ENCODE measurements around the gene BIRC6. TPM values are rescaled to one million over a fixed set of nuclear protein-coding genes. Genes with fewer than 3 reads are reported as not detected.

Gene BIRC6
- total and polyA plus RNA-seq, 11 donors: 11.0 to 68.0 (median 51.9) TPM

DNA sequence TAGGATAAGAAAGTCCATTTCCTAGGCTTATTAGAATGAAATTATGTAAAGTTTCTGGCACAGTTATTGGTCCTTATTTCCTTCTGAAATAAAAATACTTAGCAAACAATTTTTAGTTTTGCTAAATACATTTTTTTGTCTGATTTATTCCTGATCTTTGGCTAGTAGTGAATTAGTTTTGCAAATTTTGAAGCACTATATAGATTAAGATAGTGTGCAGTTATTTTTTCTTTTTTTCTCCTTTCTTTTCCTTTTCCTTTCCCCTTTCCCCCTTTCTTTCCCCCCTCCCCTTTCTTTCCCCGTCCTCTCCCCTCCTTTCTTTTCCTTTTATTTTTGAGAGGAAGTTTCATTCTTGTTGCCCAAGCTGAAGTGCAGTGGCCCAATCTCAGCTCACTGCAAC lies 59.7 kb downstream of the BIRC6 start:
- H3K27me3 ChIP-seq: no peaks in the 10 kb centered on the region
- intact Hi-C loops (cut with DNase I): no loop called here
- WGBS, 4 donors: 64 to 76% (median 72%) methylated on average over 1 of the region's 1 CpG
- no peak for TF ChIP-seq POLR2A (IDR thresholded peaks at IDR 0.05)
- TF ChIP-seq, protein P1, sequence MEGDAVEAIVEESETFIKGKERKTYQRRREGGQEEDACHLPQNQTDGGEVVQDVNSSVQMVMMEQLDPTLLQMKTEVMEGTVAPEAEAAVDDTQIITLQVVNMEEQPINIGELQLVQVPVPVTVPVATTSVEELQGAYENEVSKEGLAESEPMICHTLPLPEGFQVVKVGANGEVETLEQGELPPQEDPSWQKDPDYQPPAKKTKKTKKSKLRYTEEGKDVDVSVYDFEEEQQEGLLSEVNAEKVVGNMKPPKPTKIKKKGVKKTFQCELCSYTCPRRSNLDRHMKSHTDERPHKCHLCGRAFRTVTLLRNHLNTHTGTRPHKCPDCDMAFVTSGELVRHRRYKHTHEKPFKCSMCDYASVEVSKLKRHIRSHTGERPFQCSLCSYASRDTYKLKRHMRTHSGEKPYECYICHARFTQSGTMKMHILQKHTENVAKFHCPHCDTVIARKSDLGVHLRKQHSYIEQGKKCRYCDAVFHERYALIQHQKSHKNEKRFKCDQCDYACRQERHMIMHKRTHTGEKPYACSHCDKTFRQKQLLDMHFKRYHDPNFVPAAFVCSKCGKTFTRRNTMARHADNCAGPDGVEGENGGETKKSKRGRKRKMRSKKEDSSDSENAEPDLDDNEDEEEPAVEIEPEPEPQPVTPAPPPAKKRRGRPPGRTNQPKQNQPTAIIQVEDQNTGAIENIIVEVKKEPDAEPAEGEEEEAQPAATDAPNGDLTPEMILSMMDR (IDR thresholded peaks at IDR 0.05): no peak
- ATAC-seq (no peak), DNase-seq (no peak)
- H3K27ac ChIP-seq: no peak overlapping the region
- H3K4me1 ChIP-seq: peaks cover 0 to 6% (median 0%) of the 10 kb centered on the region in 12 donors
- H3K9me3 ChIP-seq: no peaks in the 10 kb centered on the region
- peaks cover 0 to 56% (median 44%) of the 10 kb centered on the region in 9 donors for H3K36me3 ChIP-seq
- no peak overlapping the region for H3K4me3 ChIP-seq

DNA sequence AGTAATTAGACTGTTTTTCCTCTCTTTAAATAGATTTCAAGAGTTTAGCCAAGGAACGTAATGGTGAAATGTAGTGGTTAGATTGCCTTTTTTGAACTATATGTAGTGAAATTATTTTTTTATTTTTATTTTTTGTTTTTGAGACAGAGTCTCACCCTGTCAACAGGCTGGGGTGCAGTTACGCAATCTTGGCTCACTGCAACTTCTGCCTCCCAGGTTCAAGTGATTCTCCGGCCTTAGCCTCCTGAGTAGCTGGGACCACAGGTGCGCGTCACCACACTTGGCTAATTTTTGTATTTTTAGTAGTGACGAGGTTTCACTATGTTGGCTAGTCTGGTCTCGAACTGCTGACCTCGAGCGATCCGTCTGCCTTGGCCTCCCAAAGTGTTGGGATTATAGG lies 60.8 kb downstream of the BIRC6 start:
- H3K4me1 ChIP-seq: peaks cover 0 to 16% (median under 1%) of the 10 kb centered on the region in 12 donors
- H3K36me3 ChIP-seq: peaks cover 0 to 50% (median 38%) of the 10 kb centered on the region in 9 donors
- ATAC-seq: no peak
- no peaks in the 10 kb centered on the region for H3K9me3 ChIP-seq
- no peak for DNase-seq
- no peak overlapping the region for H3K27ac ChIP-seq
- TF ChIP-seq, protein P1 (IDR thresholded peaks at IDR 0.05): no peak
- TF ChIP-seq POLR2A (IDR thresholded peaks at IDR 0.05): no peak
- WGBS, 4 donors: 96 to 98% (median 98%) methylated on average over 10 of the region's 10 CpGs
- no peaks in the 10 kb centered on the region for H3K27me3 ChIP-seq
- H3K4me3 ChIP-seq: no peak overlapping the region
- intact Hi-C loops (cut with DNase I): no loop called here

DNA sequence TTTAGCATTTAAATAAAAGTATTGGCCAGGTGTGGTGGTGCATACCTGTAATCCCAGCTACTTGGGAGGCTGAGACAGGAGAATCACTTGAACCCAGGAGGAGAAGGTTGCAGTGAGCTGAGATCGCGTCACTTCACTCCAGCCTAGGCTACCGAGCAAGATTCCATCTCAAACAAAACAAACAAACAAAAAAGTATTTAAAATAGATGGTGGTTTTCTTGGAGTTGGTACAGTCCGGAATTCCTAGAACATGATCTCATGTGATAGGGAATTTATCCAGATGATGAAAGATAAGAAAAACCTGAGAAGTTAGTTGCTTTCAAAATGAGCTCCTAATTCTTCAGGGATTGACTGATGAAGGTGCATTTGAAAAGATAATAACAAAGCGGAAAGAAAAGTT lies 62.0 kb downstream of the BIRC6 start:
- TF ChIP-seq POLR2A (IDR thresholded peaks at IDR 0.05): no peak
- TF ChIP-seq, protein P1 (IDR thresholded peaks at IDR 0.05): no peak
- H3K36me3 ChIP-seq: peaks cover 0 to 48% (median 29%) of the 10 kb centered on the region in 9 donors
- no peak overlapping the region for H3K27ac ChIP-seq
- no peak overlapping the region for H3K4me3 ChIP-seq
- no peaks in the 10 kb centered on the region for H3K9me3 ChIP-seq
- DNase-seq (no peak), ATAC-seq (no peak)
- 71 to 89% (median 85%) methylated on average over 5 of the region's 5 CpGs for WGBS, 4 donors
- peaks cover 0 to 25% (median 4%) of the 10 kb centered on the region in 12 donors for H3K4me1 ChIP-seq
- H3K27me3 ChIP-seq: no peaks in the 10 kb centered on the region
- intact Hi-C loops (cut with DNase I): no loop called here

DNA sequence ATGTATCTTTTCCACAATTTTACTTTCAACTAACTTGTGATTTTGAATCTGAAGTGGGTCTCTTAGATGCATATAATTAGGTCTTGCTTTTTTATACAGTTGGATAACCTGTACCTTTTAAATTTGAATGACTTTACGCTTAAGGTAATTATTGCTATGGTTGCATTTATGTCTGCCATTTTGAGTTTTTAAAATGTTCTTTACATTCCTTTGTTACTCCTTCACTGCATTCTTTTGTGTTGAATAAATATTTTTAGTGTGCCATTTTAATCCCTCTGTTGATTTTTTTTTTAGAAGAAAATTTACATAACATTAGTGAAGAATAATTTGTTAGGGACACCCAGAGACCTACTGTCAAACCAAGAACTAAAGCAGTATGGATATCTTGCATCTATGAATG lies 65.3 kb downstream of the BIRC6 start:
- peak overlapping the region in 1 of 12 donors; percentile 10 for H3K27ac ChIP-seq
- H3K9me3 ChIP-seq: no peaks in the 10 kb centered on the region
- TF ChIP-seq, protein P1 (IDR thresholded peaks at IDR 0.05): no peak
- no peak for TF ChIP-seq POLR2A (IDR thresholded peaks at IDR 0.05)
- DNase-seq (no peak), ATAC-seq (no peak)
- H3K4me1 ChIP-seq: peaks cover 0 to 49% (median 18%) of the 10 kb centered on the region in 12 donors
- H3K36me3 ChIP-seq: peaks cover 0 to 18% (median 2%) of the 10 kb centered on the region in 9 donors
- WGBS, 4 donors: 94 to 99% (median 97%) methylated on average over 1 of the region's 1 CpG
- no peaks in the 10 kb centered on the region for H3K27me3 ChIP-seq
- H3K4me3 ChIP-seq: no peak overlapping the region
- intact Hi-C loops (cut with DNase I): no loop called here

Measured in heart left ventricle (tissue), 16 donors.